ENCODE data around the gene CPEB1.
A peak's percentile ranks its signal among the peaks of the same experiment; 100 is the strongest.

Gene CPEB1

DNA sequence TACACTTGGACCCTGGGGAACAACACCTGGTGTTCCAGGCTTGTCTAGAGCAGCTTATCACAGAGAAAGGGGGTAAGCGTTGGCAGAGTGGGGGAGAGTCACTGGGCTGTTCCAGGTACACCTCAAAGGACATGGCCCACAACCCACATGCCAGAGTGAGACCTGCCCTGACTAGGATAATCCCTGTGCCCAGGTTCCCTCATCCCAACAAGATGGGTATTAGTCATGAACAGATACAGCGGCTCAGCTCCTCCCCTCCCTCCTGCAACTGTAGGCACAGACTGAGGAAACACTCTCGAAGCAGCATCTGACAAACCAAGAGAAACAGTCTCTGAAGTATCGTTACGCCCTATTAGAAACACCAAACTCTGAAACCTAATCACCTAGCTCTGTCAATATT, 74.9 kb downstream of the CPEB1 start:
- Histone ChIP-seq H4K8ac (ENCODE audit: low read length) (no peak overlapping the region), H2BK15ac (ENCODE audit: low read depth, poor library complexity, severe bottlenecking) (no peak overlapping the region), H3K18ac (ENCODE audit: low read depth in 1 of 2, low read length in 2 of 2) (no peak overlapping the region), H3K4me3 (ENCODE audit: insufficient read depth in 1 of 2, low read depth in 1 of 2, low read length in 2 of 2) (peak overlapping the region in 1 of 2 experiments; percentile 78), H4K91ac (ENCODE audit: low read length) (no peak overlapping the region), H3K23ac (ENCODE audit: low read length in 2 of 2) (no peak overlapping the region), H3K27ac (ENCODE audit: low read length, poor library complexity, severe bottlenecking) (no peak overlapping the region), H3K4ac (ENCODE audit: low read depth in 1 of 2, low read length in 2 of 2) (no peak overlapping the region), H3K36me3 (ENCODE audit: control insufficient read depth in 1 of 2, insufficient read depth in 2 of 2, low read depth in 1 of 2, low read length in 2 of 2) (peaks cover 0 to 24% of the 10 kb centered on the region in 2 experiments), H3K9ac (ENCODE audit: low read length) (peak overlapping the region; percentile 92), H2AFZ (ENCODE audit: low read depth, low read length) (no peak overlapping the region), H2BK5ac (ENCODE audit: low read depth, low read length, poor library complexity, severe bottlenecking) (no peak overlapping the region), H3K14ac (ENCODE audit: low read length in 2 of 2) (no peak overlapping the region), H3K9me3 (ENCODE audit: control insufficient read depth, low read length) (no peaks in the 10 kb centered on the region), H3K27me3 (ENCODE audit: control insufficient read depth in 1 of 2, insufficient read depth in 1 of 2, low read length in 2 of 2) (peaks cover 0 to 12% of the 10 kb centered on the region in 2 experiments), H3K79me1 (replicated peaks; ENCODE audit: low read length, poor library complexity, severe bottlenecking) (no peaks in the 10 kb centered on the region), H2BK12ac (ENCODE audit: low read length in 2 of 2) (no peak overlapping the region), H2BK120ac (ENCODE audit: low read depth, low read length) (no peak overlapping the region), H3K4me1 (ENCODE audit: control insufficient read depth, insufficient read depth, low read depth, low read length) (peaks cover 11% of the 10 kb centered on the region), H3K4me2 (ENCODE audit: low read length, poor library complexity, severe bottlenecking) (no peak overlapping the region), H2AK5ac (ENCODE audit: low read length, severe bottlenecking) (no peak overlapping the region)
- peak; percentile 4 for DNase-seq
- WGBS = 87% methylated on average over 5 of the region's 5 CpGs

- Histone ChIP-seq H2BK12ac (ENCODE audit: low read length in 2 of 2) (no peak overlapping the region), H2BK120ac (ENCODE audit: low read depth, low read length) (no peak overlapping the region), H2AK5ac (ENCODE audit: low read length, severe bottlenecking) (no peak overlapping the region), H3K4me3 (ENCODE audit: insufficient read depth in 1 of 2, low read depth in 1 of 2, low read length in 2 of 2) (peak overlapping the region; percentile 37 to 78), H3K4me1 (ENCODE audit: control insufficient read depth, insufficient read depth, low read depth, low read length) (peaks cover 11% of the 10 kb centered on the region), H3K4me2 (ENCODE audit: low read length, poor library complexity, severe bottlenecking) (peak overlapping the region; percentile 66), H2BK15ac (ENCODE audit: low read depth, poor library complexity, severe bottlenecking) (no peak overlapping the region), H3K27me3 (ENCODE audit: control insufficient read depth in 1 of 2, insufficient read depth in 1 of 2, low read length in 2 of 2) (peaks cover 0 to 12% of the 10 kb centered on the region in 2 experiments), H4K91ac (ENCODE audit: low read length) (no peak overlapping the region), H3K18ac (ENCODE audit: low read depth in 1 of 2, low read length in 2 of 2) (no peak overlapping the region), H3K27ac (ENCODE audit: low read length, poor library complexity, severe bottlenecking) (no peak overlapping the region), H3K79me1 (replicated peaks; ENCODE audit: low read length, poor library complexity, severe bottlenecking) (no peaks in the 10 kb centered on the region), H4K8ac (ENCODE audit: low read length) (peak overlapping the region; percentile 55), H3K9me3 (ENCODE audit: control insufficient read depth, low read length) (no peaks in the 10 kb centered on the region), H2AFZ (ENCODE audit: low read depth, low read length) (peak overlapping the region; percentile 98), H3K9ac (ENCODE audit: low read length) (peak overlapping the region; percentile 92), H2BK5ac (ENCODE audit: low read depth, low read length, poor library complexity, severe bottlenecking) (no peak overlapping the region), H3K23ac (ENCODE audit: low read length in 2 of 2) (peak overlapping the region in 1 of 2 experiments; percentile 48), H3K14ac (ENCODE audit: low read length in 2 of 2) (peak overlapping the region in 1 of 2 experiments; percentile 69), H3K4ac (ENCODE audit: low read depth in 1 of 2, low read length in 2 of 2) (no peak overlapping the region), H3K36me3 (ENCODE audit: control insufficient read depth in 1 of 2, insufficient read depth in 2 of 2, low read depth in 1 of 2, low read length in 2 of 2) (peaks cover 0 to 24% of the 10 kb centered on the region in 2 experiments)
- DNase-seq = peak; percentile 74
- WGBS = 8% methylated on average over 16 of the region's 17 CpGs
These were observed 75.4 kb downstream of the CPEB1 start for GRCh38 chr15:82571722-82572222.

DNA sequence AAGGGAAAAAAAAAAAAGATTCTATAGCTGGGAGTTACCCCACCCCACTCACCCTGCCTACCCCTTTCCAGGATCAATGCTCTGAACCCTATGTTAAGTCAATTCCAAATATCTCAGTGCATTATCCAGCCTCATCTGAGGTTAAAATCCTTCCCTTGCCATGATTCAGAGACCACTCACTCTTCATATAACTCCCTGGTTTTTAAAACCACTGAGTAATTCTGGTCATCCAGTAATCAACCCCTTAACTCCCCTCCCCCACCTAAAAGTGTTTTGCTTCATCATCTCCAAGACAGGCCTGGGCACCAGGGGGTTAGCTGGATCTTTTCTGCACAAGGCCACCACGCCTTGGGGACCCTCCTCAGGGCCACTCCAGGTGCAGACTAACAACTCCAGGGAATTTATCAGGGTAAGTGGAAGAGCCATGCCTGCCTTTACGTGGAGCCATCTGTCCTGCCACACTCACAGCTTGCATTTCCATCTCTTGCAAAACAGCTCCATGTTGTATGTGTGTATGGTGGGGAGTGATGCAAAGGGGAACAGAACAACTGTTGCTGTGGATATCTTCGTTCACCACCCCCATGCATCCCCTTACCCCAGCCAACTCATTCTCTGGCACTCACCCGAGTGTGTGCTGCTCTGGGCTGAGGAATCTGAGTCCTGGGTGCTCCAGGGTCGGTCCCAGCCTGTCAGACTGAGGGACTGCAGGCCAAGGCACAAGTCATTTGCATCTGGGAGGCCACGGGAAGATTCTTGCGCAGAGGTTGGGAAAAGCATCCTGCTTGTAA, 76.2 kb downstream of the CPEB1 start:
- Histone ChIP-seq H3K14ac (ENCODE audit: low read length in 2 of 2) (peak overlapping the region in 1 of 2 experiments; percentile 9), H4K8ac (ENCODE audit: low read length) (peak overlapping the region; percentile 35), H2BK120ac (ENCODE audit: low read depth, low read length) (no peak overlapping the region), H3K4me2 (ENCODE audit: low read length, poor library complexity, severe bottlenecking) (no peak overlapping the region), H3K36me3 (ENCODE audit: control insufficient read depth in 1 of 2, insufficient read depth in 2 of 2, low read depth in 1 of 2, low read length in 2 of 2) (peaks cover 0 to 29% of the 10 kb centered on the region in 2 experiments), H3K23ac (ENCODE audit: low read length in 2 of 2) (no peak overlapping the region), H2AK5ac (ENCODE audit: low read length, severe bottlenecking) (no peak overlapping the region), H3K79me1 (replicated peaks; ENCODE audit: low read length, poor library complexity, severe bottlenecking) (no peaks in the 10 kb centered on the region), H2AFZ (ENCODE audit: low read depth, low read length) (no peak overlapping the region), H3K27me3 (ENCODE audit: control insufficient read depth in 1 of 2, insufficient read depth in 1 of 2, low read length in 2 of 2) (peaks cover 0 to 12% of the 10 kb centered on the region in 2 experiments), H3K27ac (ENCODE audit: low read length, poor library complexity, severe bottlenecking) (no peak overlapping the region), H2BK12ac (ENCODE audit: low read length in 2 of 2) (no peak overlapping the region), H3K4ac (ENCODE audit: low read depth in 1 of 2, low read length in 2 of 2) (no peak overlapping the region), H3K9ac (ENCODE audit: low read length) (peak overlapping the region; percentile 92), H3K9me3 (ENCODE audit: control insufficient read depth, low read length) (no peaks in the 10 kb centered on the region), H2BK5ac (ENCODE audit: low read depth, low read length, poor library complexity, severe bottlenecking) (no peak overlapping the region), H2BK15ac (ENCODE audit: low read depth, poor library complexity, severe bottlenecking) (no peak overlapping the region), H3K18ac (ENCODE audit: low read depth in 1 of 2, low read length in 2 of 2) (no peak overlapping the region), H4K91ac (ENCODE audit: low read length) (no peak overlapping the region), H3K4me3 (ENCODE audit: insufficient read depth in 1 of 2, low read depth in 1 of 2, low read length in 2 of 2) (peak overlapping the region in 1 of 2 experiments; percentile 78), H3K4me1 (ENCODE audit: control insufficient read depth, insufficient read depth, low read depth, low read length) (peaks cover 11% of the 10 kb centered on the region)
- peak; percentile 12 for DNase-seq
- 28% methylated on average over 4 of the region's 7 CpGs for WGBS

GRCh38 chr15:82569834-82570233, 77.3 kb downstream of the CPEB1 start:
- Histone ChIP-seq H3K18ac (ENCODE audit: low read depth in 1 of 2, low read length in 2 of 2) (no peak overlapping the region), H3K79me1 (replicated peaks; ENCODE audit: low read length, poor library complexity, severe bottlenecking) (no peaks in the 10 kb centered on the region), H3K4me3 (ENCODE audit: insufficient read depth in 1 of 2, low read depth in 1 of 2, low read length in 2 of 2) (peak overlapping the region in 1 of 2 experiments; percentile 12), H2BK5ac (ENCODE audit: low read depth, low read length, poor library complexity, severe bottlenecking) (no peak overlapping the region), H4K91ac (ENCODE audit: low read length) (no peak overlapping the region), H2BK12ac (ENCODE audit: low read length in 2 of 2) (no peak overlapping the region), H3K14ac (ENCODE audit: low read length in 2 of 2) (no peak overlapping the region), H3K9me3 (ENCODE audit: control insufficient read depth, low read length) (no peaks in the 10 kb centered on the region), H3K4me1 (ENCODE audit: control insufficient read depth, insufficient read depth, low read depth, low read length) (peaks cover 11% of the 10 kb centered on the region), H2BK120ac (ENCODE audit: low read depth, low read length) (no peak overlapping the region), H3K36me3 (ENCODE audit: control insufficient read depth in 1 of 2, insufficient read depth in 2 of 2, low read depth in 1 of 2, low read length in 2 of 2) (peaks cover 0 to 40% of the 10 kb centered on the region in 2 experiments), H3K4me2 (ENCODE audit: low read length, poor library complexity, severe bottlenecking) (no peak overlapping the region), H2AK5ac (ENCODE audit: low read length, severe bottlenecking) (no peak overlapping the region), H3K9ac (ENCODE audit: low read length) (no peak overlapping the region), H3K4ac (ENCODE audit: low read depth in 1 of 2, low read length in 2 of 2) (no peak overlapping the region), H2BK15ac (ENCODE audit: low read depth, poor library complexity, severe bottlenecking) (no peak overlapping the region), H3K23ac (ENCODE audit: low read length in 2 of 2) (no peak overlapping the region), H3K27ac (ENCODE audit: low read length, poor library complexity, severe bottlenecking) (no peak overlapping the region), H2AFZ (ENCODE audit: low read depth, low read length) (no peak overlapping the region), H4K8ac (ENCODE audit: low read length) (no peak overlapping the region), H3K27me3 (ENCODE audit: control insufficient read depth in 1 of 2, insufficient read depth in 1 of 2, low read length in 2 of 2) (peaks cover 0 to 12% of the 10 kb centered on the region in 2 experiments)
- DNase-seq = no peak
- 87% methylated on average over 4 of the region's 4 CpGs for WGBS

Measured in mesenchymal stem cell (in vitro differentiated cells and primary cell).